HG02981 (cell line): Measurements from ENCODE around the gene HOMER2.

ENCODE experiments used
- ATAC-seq: cut with Tn5 transposase; IDR thresholded peaks from one replicate; pipeline ENCODE4 v1.9.1; 2021; ENCODE audit warnings: mild to moderate bottlenecking, moderate library complexity; ENCODE audit not compliant: unreplicated experiment

The HOMER2 gene

GRCh38 chr15:82805994-82806406 lies 146.5 kb downstream of the HOMER2 start, which contains the start of gene FSD2:
FSD2 (minus strand) TSS chr15:82806069; CDS start chr15:82787390, 18,679 bp downstream.
- ATAC-seq: peak; percentile 71

GRCh38 chr15:82804575-82804949 lies 148.0 kb downstream of the HOMER2 start:
- ATAC-seq: no peak

- no peak for ATAC-seq
Measured at GRCh38 chr15:82803793-82804574, 148.5 kb downstream of the HOMER2 start.

GRCh38 chr15:82802497-82802896 lies 150.0 kb downstream of the HOMER2 start:
- ATAC-seq: no peak

- no peak for ATAC-seq
Measured at GRCh38 chr15:82799183-82799841, 153.2 kb downstream of the HOMER2 start.
